GM19463 (cell line): Measurements from ENCODE around the gene CD300LG.

Experiments
- ATAC-seq: cut with Tn5 transposase; IDR thresholded peaks from one replicate; pipeline ENCODE4 v1.9.1; 2021; ENCODE audit warnings: mild to moderate bottlenecking, moderate library complexity; ENCODE audit not compliant: unreplicated experiment

The CD300LG gene

GRCh38 chr17:43905400-43905984, 58.5 kb downstream of the CD300LG start:
- ATAC-seq = no peak

DNA sequence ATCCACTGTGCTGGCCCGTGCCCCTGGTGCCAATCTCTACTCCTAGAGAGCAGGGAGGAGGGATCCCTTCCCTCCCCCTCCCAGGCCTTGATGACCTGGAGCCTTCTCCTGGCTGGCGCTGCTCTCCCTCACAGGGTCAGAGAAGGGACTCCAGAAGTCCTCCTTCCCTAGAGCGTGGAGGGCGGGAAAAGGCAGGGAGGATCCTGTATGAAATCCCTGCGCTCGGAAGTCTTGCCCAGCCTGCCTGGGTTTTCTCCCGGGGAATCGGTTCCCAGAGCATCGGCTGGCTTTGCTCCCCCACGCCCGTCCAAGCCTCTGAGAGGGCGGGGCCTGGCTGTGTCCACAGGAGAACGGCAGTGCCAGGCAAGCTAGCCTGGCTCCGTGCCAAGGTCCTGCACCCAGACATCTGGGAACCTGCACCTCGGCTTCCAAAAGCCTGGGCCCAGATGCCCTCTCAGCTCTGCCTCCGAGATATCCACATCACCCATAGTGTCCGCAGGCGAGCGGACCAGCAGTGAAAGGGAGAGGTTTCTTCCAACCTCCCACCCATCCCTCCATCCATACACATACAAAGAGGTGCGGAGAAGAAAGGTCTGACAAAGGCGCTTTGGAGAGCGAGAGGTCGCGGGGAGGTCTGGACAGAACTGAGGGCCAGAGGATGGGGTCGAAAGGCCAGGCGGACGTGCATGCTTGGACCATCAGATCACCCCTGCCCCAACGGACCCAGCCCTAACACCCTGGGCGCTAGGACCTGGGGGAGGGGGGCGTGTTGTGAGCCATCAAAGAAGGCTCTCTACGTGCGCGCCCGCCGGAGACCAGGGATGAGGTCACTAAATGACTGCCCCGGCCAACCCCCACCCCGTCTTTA, 59.2 kb downstream of the CD300LG start:
- ATAC-seq = no peak

DNA sequence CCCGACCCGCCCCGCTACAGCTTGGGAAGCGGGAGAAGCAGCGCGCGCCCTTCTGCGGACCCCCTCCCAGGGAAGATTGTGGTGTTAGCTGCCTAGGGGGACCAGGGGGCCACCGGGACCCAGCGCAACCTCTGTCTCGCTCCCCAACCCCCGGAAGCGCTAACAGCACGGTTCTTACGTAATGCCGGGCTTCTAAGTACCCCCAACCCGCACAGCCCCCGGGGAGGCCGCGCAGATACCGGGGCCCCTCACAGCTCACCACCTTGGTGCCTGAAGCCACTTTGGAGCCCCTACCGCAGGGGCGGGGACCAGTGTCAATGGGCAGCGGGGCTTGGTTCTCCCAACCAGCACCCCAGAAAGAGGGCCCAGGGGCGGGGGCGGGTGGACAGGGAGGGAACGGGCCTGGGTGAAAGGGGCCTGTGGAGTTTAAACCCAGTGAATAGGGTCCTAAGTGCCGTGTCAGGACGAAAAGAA, 60.0 kb downstream of the CD300LG start:
- no peak for ATAC-seq

DNA sequence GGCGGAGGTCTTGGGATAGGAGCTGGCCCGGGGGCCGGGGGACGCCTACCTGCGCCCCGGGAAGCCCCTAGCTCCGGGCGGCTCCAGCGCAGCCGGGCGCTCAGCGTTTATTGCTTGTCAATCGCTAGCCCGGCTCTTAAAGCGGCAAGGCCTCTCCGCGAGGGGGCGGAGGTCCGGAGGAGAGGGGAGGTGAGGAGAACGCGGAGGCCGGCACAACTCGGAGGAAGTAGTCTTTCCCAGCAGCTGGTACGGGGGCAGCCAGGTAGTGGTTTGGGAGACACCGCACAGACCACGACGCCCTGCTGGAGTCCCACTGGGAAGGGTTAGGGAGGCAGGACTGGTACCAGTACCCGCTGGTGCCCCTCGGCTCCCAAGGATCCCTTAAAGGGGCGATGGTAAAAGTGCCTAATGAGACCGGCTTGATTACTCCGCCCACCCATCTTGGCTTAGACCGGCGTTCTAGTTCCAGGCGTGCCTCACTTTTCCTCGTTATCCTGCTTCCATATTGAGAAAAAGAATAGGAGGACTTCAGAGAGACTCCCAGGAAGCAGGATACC, 60.5 kb downstream of the CD300LG start, which contains the start of gene MPP2:
Gene MPP2, minus strand, starts transcription at position 112 of the 557 bp plus-strand sequence. CDS start 3,076 bp downstream, outside the sequence.
- ATAC-seq = no peak

GRCh38 chr17:43907998-43908721, 61.2 kb downstream of the CD300LG start:
- no peak for ATAC-seq

DNA sequence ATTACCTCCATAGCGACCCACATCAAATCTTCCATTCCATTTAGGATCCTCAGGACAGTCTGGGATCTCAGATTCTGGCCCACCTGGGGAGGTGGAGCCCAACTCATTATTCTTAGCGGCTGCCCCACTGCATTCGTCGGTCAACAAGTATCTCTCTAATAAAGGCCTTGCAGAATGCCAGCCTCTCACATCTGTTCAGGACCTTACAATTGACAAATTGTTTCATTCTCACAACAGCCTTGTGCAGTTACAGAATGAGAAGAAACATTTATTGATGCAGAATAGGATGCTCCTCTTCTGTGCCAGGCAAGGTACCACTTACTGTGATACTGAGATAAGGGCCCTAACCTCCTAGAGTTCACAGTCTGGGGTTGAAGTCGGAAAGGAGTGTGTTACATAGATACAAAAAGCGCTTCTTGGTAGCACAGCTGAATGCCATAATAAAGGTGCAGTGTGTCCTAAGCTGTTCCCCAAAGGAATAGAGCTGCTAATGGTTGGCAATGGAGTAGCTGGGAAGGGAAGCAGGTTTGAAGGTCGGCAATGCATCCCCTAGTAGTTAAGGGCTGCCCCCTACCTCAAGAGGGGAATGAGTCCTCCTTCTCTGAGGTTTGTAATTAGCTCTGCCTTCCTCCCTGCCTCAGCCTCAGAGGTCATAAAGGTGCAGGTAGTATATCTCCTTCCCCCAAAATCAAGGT, 62.7 kb downstream of the CD300LG start:
- ATAC-seq = no peak

DNA sequence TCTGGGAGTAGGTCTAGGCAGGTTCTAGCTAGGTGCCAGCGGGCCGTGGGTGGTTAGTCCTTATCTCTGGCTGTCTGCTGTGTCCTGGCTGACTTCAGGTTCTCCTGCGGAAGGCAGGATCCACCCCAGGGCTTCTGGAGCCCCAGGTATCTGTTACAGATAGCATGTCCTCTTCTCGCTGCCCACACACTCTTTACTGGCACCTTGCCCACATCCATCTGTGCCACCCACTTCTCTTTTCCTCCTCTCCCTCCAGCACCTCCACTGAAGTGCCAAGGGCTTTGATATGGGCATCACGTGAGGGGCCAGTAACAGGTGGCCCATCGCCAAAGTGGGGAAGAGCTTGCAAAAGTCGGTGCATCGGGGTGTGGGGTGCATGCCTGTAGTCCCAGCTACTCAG, 64.9 kb downstream of the CD300LG start:
- no peak for ATAC-seq

- no peak for ATAC-seq
These were observed 65.8 kb downstream of the CD300LG start for GRCh38 chr17:43912635-43913304.
